NB4 (cell line): Measurements from ENCODE around the gene UNC79.

Experiments
- MYC ChIP-seq: IDR thresholded peaks from 2 replicates; pipeline ENCODE4 v1.6.1; 2011; ENCODE audit warnings: low read depth, low read length
- POLR2A ChIP-seq: IDR thresholded peaks from 2 replicates; pipeline ENCODE4 v1.6.1; 2011; ENCODE audit warnings: mild to moderate bottlenecking; ENCODE audit not compliant: insufficient read length; ENCODE audit errors: extremely low read depth
- TF ChIP-seq, protein P1 (sequence below): IDR thresholded peaks from one replicate; pipeline ENCODE4 v1.5.1; 2012; ENCODE audit warnings: low read depth, low read length

- TF ChIP-seq POLR2A (no peak), MYC (no peak)
- TF ChIP-seq, protein P1, sequence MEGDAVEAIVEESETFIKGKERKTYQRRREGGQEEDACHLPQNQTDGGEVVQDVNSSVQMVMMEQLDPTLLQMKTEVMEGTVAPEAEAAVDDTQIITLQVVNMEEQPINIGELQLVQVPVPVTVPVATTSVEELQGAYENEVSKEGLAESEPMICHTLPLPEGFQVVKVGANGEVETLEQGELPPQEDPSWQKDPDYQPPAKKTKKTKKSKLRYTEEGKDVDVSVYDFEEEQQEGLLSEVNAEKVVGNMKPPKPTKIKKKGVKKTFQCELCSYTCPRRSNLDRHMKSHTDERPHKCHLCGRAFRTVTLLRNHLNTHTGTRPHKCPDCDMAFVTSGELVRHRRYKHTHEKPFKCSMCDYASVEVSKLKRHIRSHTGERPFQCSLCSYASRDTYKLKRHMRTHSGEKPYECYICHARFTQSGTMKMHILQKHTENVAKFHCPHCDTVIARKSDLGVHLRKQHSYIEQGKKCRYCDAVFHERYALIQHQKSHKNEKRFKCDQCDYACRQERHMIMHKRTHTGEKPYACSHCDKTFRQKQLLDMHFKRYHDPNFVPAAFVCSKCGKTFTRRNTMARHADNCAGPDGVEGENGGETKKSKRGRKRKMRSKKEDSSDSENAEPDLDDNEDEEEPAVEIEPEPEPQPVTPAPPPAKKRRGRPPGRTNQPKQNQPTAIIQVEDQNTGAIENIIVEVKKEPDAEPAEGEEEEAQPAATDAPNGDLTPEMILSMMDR = no peak
Observed at GRCh38 chr14:93532541-93532940, 101.8 kb downstream of the UNC79 start.
